IMR-90 (cell line): Measurements from ENCODE around the gene L3MBTL4. TPM values are rescaled to one million over a fixed set of nuclear protein-coding genes. Genes with fewer than 3 reads are reported as not detected.

Experiments
- ATAC-seq: fragments of 200-7000 bp; cut with Tn5 transposase; 2 replicates; pipeline ENCODE4 v1.9.1; 2020; ENCODE audit warnings: low read depth, mild to moderate bottlenecking, moderate library complexity
- BruUV-seq: library from RNA; stranded (reverse); fragments of 400-500 nt; replicated peaks from 2 replicates; lab custom pipeline; 2021; lab: Mats Ljungman, UMichigan
- CTCF ChIA-PET: fragments of 300-600 bp; formaldehyde crosslinking; extraction: SDS; loops from one replicate; lab custom pipeline; 2021; ENCODE audit warnings: antibody characterized with exemption; lab: Yijun Ruan, JAX
- POLR2A ChIA-PET: fragments of 300-600 bp; sonication (Branson Sonifier 250); formaldehyde crosslinking; loops from one replicate; lab custom pipeline; 2022; ENCODE audit warnings: antibody characterized with exemption; ENCODE audit not compliant: unreplicated experiment; lab: Charles Lee
- DNase-seq: peaks from one replicate; pipeline ENCODE4 v3.0.0; 2013
- H2AFZ ChIP-seq: replicated peaks from 2 replicates; pipeline ENCODE3; 2013; ENCODE audit warnings: low read length, mild to moderate bottlenecking; ENCODE audit not compliant: poor library complexity
- H2AK5ac ChIP-seq: 2 replicates; pipeline ENCODE4 v1.6.1; 2013; ENCODE audit warnings: low read depth, low read length, inconsistent platforms
- H2AK9ac ChIP-seq: replicated peaks from 2 replicates; pipeline ENCODE3; 2013; ENCODE audit warnings: mild to moderate bottlenecking, low read depth, low read length, moderate library complexity; ENCODE audit not compliant: poor library complexity
- H2BK120ac ChIP-seq: 2 replicates; pipeline ENCODE4 v1.6.1; 2013; ENCODE audit warnings: low read depth, low read length, inconsistent platforms
- H2BK15ac ChIP-seq: 3 replicates; pipeline ENCODE4 v1.6.1; 2013; ENCODE audit warnings: low read depth, low read length, inconsistent platforms
- H2BK20ac ChIP-seq: 2 replicates; pipeline ENCODE4 v1.6.1; 2013; ENCODE audit warnings: low read depth, mild to moderate bottlenecking, inconsistent platforms, low read length, moderate library complexity
- H2BK5ac ChIP-seq: 2 replicates; pipeline ENCODE4 v1.6.1; 2013; ENCODE audit warnings: mild to moderate bottlenecking, low read depth, low read length, inconsistent platforms; ENCODE audit not compliant: poor library complexity, severe bottlenecking
- H3K14ac ChIP-seq: replicated peaks from 2 replicates; pipeline ENCODE4 v1.6.1; 2013; ENCODE audit warnings: low read depth, low read length, inconsistent platforms
- H3K18ac ChIP-seq: 2 replicates; pipeline ENCODE4 v1.6.1; 2013; ENCODE audit warnings: low read depth, low read length, control low read depth
- H3K23ac ChIP-seq: 2 replicates; pipeline ENCODE4 v1.6.1; 2013; ENCODE audit warnings: low read depth, low read length, inconsistent platforms
- H3K27ac ChIP-seq: 2 replicates; pipeline ENCODE4 v1.5.1; 2013; ENCODE audit warnings: mild to moderate bottlenecking, control low read depth, low read length; ENCODE audit not compliant: insufficient read depth
- H3K27me3 ChIP-seq: 2 replicates; pipeline ENCODE4 v1.6.1; 2013; ENCODE audit warnings: low read length; ENCODE audit not compliant: control insufficient read depth, insufficient read depth
- H3K36me3 ChIP-seq: 2 replicates; pipeline ENCODE4 v1.6.1; 2013; ENCODE audit warnings: low read length, mixed read lengths; ENCODE audit not compliant: control insufficient read depth, insufficient read depth
- H3K4ac ChIP-seq: 2 replicates; pipeline ENCODE4 v1.6.1; 2013; ENCODE audit warnings: low read depth, low read length, inconsistent platforms
- H3K4me1 ChIP-seq: 2 replicates; pipeline ENCODE4 v1.6.1; 2013; ENCODE audit warnings: low read length, mixed read lengths; ENCODE audit not compliant: control insufficient read depth, insufficient read depth
- H3K4me2 ChIP-seq: 2 replicates; pipeline ENCODE4 v1.6.1; 2013; ENCODE audit warnings: low read depth, mild to moderate bottlenecking, control low read depth, low read length, moderate library complexity
- H3K4me3 ChIP-seq: 2 replicates; pipeline ENCODE4 v1.5.1; 2013; ENCODE audit warnings: low read depth, mild to moderate bottlenecking, control low read depth, low read length, moderate library complexity; ENCODE audit not compliant: insufficient read depth
- H3K56ac ChIP-seq: 2 replicates; pipeline ENCODE4 v1.6.1; 2013; ENCODE audit warnings: low read length, inconsistent platforms; ENCODE audit not compliant: insufficient read depth; ENCODE audit errors: extremely low read depth
- H3K79me1 ChIP-seq, 2 experiments: 2 replicates each; pipeline ENCODE4 v1.6.1; 2013; ENCODE audit warnings: low read length in 2 of 2, inconsistent platforms in 1 of 2, low read depth in 1 of 2
- H3K9ac ChIP-seq: 2 replicates; pipeline ENCODE4 v1.6.1; 2013; ENCODE audit warnings: low read depth, low read length, control low read depth
- H3K9me1 ChIP-seq: 2 replicates; pipeline ENCODE4 v1.6.1; 2013; ENCODE audit warnings: low read length, inconsistent platforms; ENCODE audit not compliant: insufficient read depth
- H3K9me3 ChIP-seq: 2 replicates; pipeline ENCODE4 v1.6.1; 2013; ENCODE audit warnings: low read length; ENCODE audit not compliant: control insufficient read depth, insufficient read depth
- H4K20me1 ChIP-seq: 2 replicates; pipeline ENCODE4 v1.6.1; 2013; ENCODE audit warnings: low read length, inconsistent platforms; ENCODE audit not compliant: insufficient read depth
- H4K5ac ChIP-seq: 2 replicates; pipeline ENCODE4 v1.6.1; 2013; ENCODE audit warnings: mild to moderate bottlenecking, low read depth, low read length, control low read depth
- H4K8ac ChIP-seq, 2 experiments: 2 replicates each; pipeline ENCODE4 v1.6.1; 2013; ENCODE audit warnings: low read depth in 2 of 2, low read length in 2 of 2, control low read depth in 1 of 2, inconsistent platforms in 1 of 2
- H4K91ac ChIP-seq: 2 replicates; pipeline ENCODE4 v1.6.1; 2013; ENCODE audit warnings: low read depth, low read length, inconsistent platforms; ENCODE audit not compliant: insufficient read depth
- BHLHE40 ChIP-seq: fragments of 150-350 bp; IDR thresholded peaks from 2 replicates; pipeline ENCODE4 v1.6.1; 2016; ENCODE audit warnings: mild to moderate bottlenecking, low read depth, low read length
- NFE2L2 ChIP-seq: fragments of 150-350 bp; IDR thresholded peaks from 2 replicates; pipeline ENCODE4 v1.6.1; 2016; ENCODE audit warnings: low read depth, mild to moderate bottlenecking, low read length
- RAD21 ChIP-seq: IDR thresholded peaks from 2 replicates; pipeline ENCODE4 v1.6.1; 2012; ENCODE audit warnings: low read length, improper control_type of control experiment
- RCOR1 ChIP-seq: IDR thresholded peaks from 2 replicates; pipeline ENCODE4 v1.6.1; 2012; ENCODE audit warnings: mild to moderate bottlenecking, low read length, improper control_type of control experiment; ENCODE audit not compliant: insufficient replicate concordance
- WGBS, 2 experiments: methylation state at CpG; one replicate each; pipeline versions ENCODE4 v1.1.5 to v1.1.7; 2013; ENCODE audit warnings: missing lambda C conversion rate in 2 of 2; ENCODE audit not compliant: insufficient read length in 1 of 2; ENCODE audit errors: extremely low coverage in 2 of 2; 5-methylcytosine and 5-hydroxymethylcytosine counted together
- dilution Hi-C: fragments of 300-500 bp; cut with HindIII; formaldehyde crosslinking; loops from one replicate; pipeline ENCODE4 v1.14.3; 2018; ENCODE audit warnings: low sequenced_read_pairs; ENCODE audit not compliant: unreplicated experiment
- in situ Hi-C: fragments of 300-500 bp; cut with MboI; formaldehyde crosslinking; loops from 3 replicates; pipeline ENCODE4 v1.14.3; 2019; ENCODE audit warnings: low sequenced_read_pairs, inconsistent platforms, mixed read lengths
- intact Hi-C: fragments of 100-400 bp; cut with micrococcal nuclease; formaldehyde crosslinking; loops from 2 replicates; pipeline ENCODE4 v1.10.0; 2022
- polyA plus RNA-seq, 3 experiments: library from polyadenylated mRNA; depleted of rRNA; stranded (reverse); fragments of >200 nt; gene quantifications; 2 replicates each; pipeline ENCODE4 v1.2.3, GENCODE V29; 2012; ENCODE audit warnings: low replicate concordance in 1 of 3
- total RNA-seq: library from RNA; depleted of rRNA; stranded (reverse); fragments of >200 nt; gene quantifications from 2 replicates; pipeline ENCODE4 v1.2.3, GENCODE V29; 2012

The L3MBTL4 gene
- total and polyA plus RNA-seq, 2 of the 4 experiments (the other 2 are of a cell fraction) = under 0.01 to 0.02 TPM

- DNase-seq (no peak), ATAC-seq (no peak)
- Histone ChIP-seq H3K9me3 (no peaks in the 10 kb centered on the region), H3K4ac (no peak overlapping the region), H3K9me1 (no peaks in the 10 kb centered on the region), H3K18ac (no peak overlapping the region), H2BK15ac (no peak overlapping the region), H2BK120ac (no peak overlapping the region), H4K20me1 (no peaks in the 10 kb centered on the region), H4K8ac (no peak overlapping the region), H2AFZ (no peak overlapping the region), H3K4me2 (no peak overlapping the region), H2BK20ac (no peak overlapping the region), H3K36me3 (no peaks in the 10 kb centered on the region), H2AK9ac (no peak overlapping the region), H3K4me3 (no peak overlapping the region), H4K91ac (no peak overlapping the region), H3K79me1 (no peaks in the 10 kb centered on the region), H3K9ac (no peak overlapping the region), H3K27me3 (no peaks in the 10 kb centered on the region), H2AK5ac (no peak overlapping the region), H4K5ac (no peak overlapping the region), H3K27ac (no peak overlapping the region), H3K14ac (no peak overlapping the region), H2BK5ac (no peak overlapping the region), H3K23ac (no peak overlapping the region), H3K56ac (no peak overlapping the region), H3K4me1 (no peaks in the 10 kb centered on the region)
- no TSS peak for BruUV-seq
- TF ChIP-seq BHLHE40 (no peak), NFE2L2 (no peak), RAD21 (no peak), RCOR1 (no peak)
- ChIA-PET POLR2A (no interaction called here), CTCF (no interaction called here)
- dilution Hi-C loops = no loop called here
- WGBS, 2 experiments = no CpG with 5 or more reads among the region's 1 CpG
- intact Hi-C loops = no loop called here
- in situ Hi-C loops = no loop called here
Measured at GRCh38 chr18:6323319-6323889, 91.3 kb downstream of the L3MBTL4 start.
